ENCODE results near the gene PRRC2A.

Gene PRRC2A

DNA sequence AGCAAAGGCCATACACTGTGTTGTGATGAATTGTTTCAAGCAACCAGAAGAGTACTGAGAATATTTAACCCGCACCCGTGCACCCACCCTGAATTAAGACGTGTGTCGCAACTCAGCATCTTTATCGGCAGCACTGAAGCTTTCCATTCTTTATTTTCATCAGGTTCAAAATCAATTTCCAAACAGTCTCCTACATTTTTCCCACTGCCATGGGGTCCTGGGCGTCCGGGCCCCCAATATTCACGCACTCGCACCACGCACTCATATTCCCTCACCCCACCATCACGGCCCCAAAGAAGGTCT lies 40.1 kb upstream of the PRRC2A start:
- peak overlapping the region; percentile 84 to 90 for H3K4me3 ChIP-seq (replicated peaks in 1 of 2; ENCODE audit: low read depth in 2 of 2, low read length in 2 of 2)
- TF ChIP-seq, protein P1, sequence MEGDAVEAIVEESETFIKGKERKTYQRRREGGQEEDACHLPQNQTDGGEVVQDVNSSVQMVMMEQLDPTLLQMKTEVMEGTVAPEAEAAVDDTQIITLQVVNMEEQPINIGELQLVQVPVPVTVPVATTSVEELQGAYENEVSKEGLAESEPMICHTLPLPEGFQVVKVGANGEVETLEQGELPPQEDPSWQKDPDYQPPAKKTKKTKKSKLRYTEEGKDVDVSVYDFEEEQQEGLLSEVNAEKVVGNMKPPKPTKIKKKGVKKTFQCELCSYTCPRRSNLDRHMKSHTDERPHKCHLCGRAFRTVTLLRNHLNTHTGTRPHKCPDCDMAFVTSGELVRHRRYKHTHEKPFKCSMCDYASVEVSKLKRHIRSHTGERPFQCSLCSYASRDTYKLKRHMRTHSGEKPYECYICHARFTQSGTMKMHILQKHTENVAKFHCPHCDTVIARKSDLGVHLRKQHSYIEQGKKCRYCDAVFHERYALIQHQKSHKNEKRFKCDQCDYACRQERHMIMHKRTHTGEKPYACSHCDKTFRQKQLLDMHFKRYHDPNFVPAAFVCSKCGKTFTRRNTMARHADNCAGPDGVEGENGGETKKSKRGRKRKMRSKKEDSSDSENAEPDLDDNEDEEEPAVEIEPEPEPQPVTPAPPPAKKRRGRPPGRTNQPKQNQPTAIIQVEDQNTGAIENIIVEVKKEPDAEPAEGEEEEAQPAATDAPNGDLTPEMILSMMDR (IDR thresholded peaks at IDR 0.05; ENCODE audit: low read depth, low read length) = no peak
- no peak for DNase-seq (ENCODE audit: low read depth in 2 of 2)

DNA sequence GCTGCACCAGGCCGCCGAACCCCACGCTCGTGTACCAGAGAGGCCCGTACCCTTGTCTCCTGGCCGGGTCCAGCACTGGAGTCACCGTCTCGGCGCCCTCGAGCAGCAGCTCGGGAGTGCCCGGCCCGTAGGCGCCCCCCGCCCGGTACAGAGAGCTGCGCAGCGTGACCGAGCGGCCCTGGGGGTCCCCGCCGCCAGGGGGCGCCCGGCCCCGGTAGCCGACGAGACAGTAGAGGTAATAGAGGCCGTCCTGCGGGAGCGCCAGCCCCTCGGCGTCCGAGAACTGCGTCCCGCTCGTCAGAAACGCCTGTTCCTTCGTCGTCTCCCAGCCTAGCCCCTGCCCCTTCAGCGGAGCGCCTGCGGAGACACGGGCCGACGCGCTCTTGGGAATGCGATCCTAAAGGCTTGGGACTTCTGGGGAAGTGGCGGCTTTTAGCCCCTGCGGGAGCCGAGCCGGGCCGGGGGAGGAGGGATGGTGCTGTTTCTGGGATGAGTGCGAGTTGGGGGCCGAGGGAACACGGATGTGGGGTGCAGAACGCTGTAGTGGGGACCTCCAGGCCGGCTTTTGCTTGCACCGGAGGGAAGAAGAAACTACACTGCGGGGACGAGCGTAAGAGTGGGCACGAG lies 39.6 kb upstream of the PRRC2A start:
- peak; percentile 75 to 86 for DNase-seq (ENCODE audit: low read depth in 2 of 2)
- H3K4me3 ChIP-seq (replicated peaks in 1 of 2; ENCODE audit: low read depth in 2 of 2, low read length in 2 of 2) = peak overlapping the region; percentile 84 to 90
- TF ChIP-seq, protein P1 (IDR thresholded peaks at IDR 0.05; ENCODE audit: low read depth, low read length) = peak; percentile 71

DNA sequence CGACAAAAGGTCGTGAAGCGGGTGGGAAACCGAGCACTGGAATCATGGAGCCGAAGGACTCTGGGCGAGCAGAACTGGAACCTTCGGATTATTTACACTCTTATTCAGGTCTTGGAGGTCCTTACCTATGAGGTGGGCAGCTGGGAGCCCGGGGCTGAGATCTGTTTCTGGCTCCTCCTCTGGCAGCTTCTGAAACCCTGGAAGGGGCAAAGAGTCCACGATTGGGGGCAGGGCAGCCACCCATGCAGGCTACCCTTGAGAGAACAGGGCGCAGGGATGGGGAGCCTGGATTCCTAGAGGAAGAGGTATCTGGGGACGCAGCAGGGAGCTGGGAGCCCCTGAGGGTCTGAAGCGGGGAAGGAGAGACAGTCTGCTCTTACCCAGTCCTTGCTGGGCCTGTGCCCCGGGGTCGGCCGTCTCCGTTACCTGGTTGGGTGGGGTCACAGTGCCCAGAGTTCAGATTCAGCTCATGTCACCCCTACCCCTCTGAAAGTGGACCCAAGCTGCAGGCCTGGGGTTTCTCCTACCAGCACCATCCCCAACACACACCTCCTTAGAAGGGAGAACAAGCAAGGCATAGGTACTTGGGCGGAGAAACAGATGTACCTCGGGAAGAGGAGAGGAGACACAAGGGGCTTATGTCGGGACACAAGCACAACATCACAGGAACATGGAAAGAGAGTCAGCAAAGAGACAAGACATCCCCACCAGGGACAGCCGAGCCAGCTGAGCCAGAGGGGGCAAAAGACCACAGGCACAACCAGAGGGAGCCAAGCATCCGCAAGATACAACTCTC lies 38.9 kb upstream of the PRRC2A start:
- TF ChIP-seq, protein P1 (IDR thresholded peaks at IDR 0.05; ENCODE audit: low read depth, low read length) = no peak
- H3K4me3 ChIP-seq (replicated peaks in 1 of 2; ENCODE audit: low read depth in 2 of 2, low read length in 2 of 2) = peak overlapping the region; percentile 84 to 90
- DNase-seq (ENCODE audit: low read depth in 2 of 2) = no peak

DNA sequence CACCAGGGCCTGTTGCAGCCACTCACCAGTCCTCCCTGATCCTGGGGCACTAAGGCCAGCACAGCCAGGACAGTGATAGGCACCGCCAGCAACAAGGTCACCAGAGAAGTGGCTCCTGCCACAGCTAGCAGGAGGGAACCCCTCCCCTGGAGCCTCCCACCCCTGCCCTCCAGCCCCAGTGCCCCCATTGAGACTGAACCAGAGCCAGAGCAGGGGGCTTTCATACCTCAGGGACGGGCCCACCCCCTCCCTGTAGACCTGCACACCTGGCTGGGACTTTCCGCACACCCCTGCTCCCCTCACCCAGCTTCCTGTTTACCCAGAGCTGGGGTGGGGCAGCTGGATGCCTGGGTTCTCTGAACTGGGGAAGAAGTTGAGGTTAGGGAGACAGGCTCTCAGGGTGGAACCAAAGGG lies 38.3 kb upstream of the PRRC2A start, which contains the start of gene LTB:
TSS of gene LTB (minus strand) at position 195 of the 414 bp plus-strand sequence. CDS start at position 188, 7 bp downstream.
- DNase-seq (ENCODE audit: low read depth in 2 of 2) = no peak
- peak within 1 kb of the TSS; percentile 84 to 90 for H3K4me3 ChIP-seq (replicated peaks in 1 of 2; ENCODE audit: low read depth in 2 of 2, low read length in 2 of 2)
- TF ChIP-seq, protein P1 (IDR thresholded peaks at IDR 0.05; ENCODE audit: low read depth, low read length) = no peak

DNA sequence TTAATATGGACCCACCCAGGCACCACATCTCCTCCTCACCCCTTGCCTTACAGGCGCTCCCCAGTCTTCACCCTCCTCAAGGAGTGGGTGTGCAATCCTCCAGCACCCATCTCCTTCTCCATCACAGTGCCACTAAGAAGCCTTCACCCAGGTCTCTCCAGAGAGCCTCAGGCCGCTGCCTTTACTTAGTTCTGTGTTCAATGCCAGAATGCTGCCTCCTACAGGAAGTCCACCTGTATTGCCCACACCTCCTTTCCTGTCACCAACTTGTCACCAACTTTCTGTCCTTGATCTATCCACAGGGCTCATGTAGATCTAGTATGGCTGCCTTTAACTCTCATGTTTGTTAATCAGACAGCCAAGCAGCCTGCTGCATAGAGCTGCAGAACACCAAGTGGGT lies 35.0 kb upstream of the PRRC2A start:
- DNase-seq (ENCODE audit: low read depth in 2 of 2) = no peak
- TF ChIP-seq, protein P1 (IDR thresholded peaks at IDR 0.05; ENCODE audit: low read depth, low read length) = peak; percentile 43
- H3K4me3 ChIP-seq (replicated peaks in 1 of 2; ENCODE audit: low read depth in 2 of 2, low read length in 2 of 2) = no peak overlapping the region

DNA sequence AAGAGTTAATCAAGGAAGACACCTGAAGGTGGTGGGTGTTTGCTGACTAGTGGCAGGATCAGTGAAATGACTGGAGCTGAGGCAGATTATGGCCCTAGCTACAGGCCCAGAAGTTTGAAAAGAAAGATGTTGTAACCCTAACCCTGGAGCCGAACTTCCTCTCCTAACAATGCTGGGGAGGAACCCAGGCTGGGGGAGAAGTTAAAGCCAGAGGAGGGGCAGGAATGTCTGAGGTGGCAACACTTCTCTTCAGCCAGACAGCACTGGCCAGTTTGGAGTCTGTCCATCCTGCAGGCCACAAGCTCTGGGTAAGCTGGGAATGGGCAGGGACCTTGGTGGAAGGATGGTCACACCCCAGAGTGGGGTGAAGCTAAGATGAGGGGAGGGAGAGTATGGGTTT lies 34.5 kb upstream of the PRRC2A start, which contains the start of gene LST1:
TSS of gene LST1 (plus strand) at position 270 of the 400 bp plus-strand sequence. CDS start 1,023 bp downstream, outside the sequence.
- DNase-seq (ENCODE audit: low read depth in 2 of 2) = peak in 1 of 2 donors; percentile 42
- H3K4me3 ChIP-seq (replicated peaks in 1 of 2; ENCODE audit: low read depth in 2 of 2, low read length in 2 of 2) = no peak within 1 kb of the TSS
- TF ChIP-seq, protein P1 (IDR thresholded peaks at IDR 0.05; ENCODE audit: low read depth, low read length) = no peak

Data from cardiac fibroblast (primary cell).